Measurements from ENCODE around the gene ELF1.

DNA sequence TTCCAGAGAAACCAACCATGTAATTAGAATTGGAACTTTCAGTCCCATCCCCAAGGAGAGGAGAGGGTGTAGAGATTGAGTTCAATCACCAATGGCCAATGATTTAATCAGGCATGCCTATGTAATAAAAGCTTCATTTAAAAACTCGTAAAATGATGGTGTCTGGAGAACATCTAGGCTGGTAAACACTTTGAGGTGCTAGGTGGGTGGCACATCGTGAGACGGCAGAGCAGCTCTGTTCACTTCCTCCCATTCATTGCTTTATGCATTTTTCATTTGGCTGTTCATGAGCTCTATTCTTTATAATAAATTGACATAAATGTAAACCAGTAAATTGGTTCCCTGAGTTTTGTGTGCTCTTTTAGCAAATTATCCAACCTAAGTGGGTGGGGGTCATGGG, 90.1 kb downstream of the ELF1 start:
- TF ChIP-seq, protein P1, sequence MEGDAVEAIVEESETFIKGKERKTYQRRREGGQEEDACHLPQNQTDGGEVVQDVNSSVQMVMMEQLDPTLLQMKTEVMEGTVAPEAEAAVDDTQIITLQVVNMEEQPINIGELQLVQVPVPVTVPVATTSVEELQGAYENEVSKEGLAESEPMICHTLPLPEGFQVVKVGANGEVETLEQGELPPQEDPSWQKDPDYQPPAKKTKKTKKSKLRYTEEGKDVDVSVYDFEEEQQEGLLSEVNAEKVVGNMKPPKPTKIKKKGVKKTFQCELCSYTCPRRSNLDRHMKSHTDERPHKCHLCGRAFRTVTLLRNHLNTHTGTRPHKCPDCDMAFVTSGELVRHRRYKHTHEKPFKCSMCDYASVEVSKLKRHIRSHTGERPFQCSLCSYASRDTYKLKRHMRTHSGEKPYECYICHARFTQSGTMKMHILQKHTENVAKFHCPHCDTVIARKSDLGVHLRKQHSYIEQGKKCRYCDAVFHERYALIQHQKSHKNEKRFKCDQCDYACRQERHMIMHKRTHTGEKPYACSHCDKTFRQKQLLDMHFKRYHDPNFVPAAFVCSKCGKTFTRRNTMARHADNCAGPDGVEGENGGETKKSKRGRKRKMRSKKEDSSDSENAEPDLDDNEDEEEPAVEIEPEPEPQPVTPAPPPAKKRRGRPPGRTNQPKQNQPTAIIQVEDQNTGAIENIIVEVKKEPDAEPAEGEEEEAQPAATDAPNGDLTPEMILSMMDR (IDR thresholded peaks at IDR 0.05; ENCODE audit: insufficient read depth, low read length, poor library complexity, severe bottlenecking): no peak
- TF ChIP-seq EZH2phosphoT487 (conservative IDR thresholded peaks at IDR 0.05; ENCODE audit: low read length): no peak

Data from SU-DHL-6 (cell line).